ENCODE data around the gene COL1A2.

GRCh38 chr7:94466516-94466915 is 71.8 kb downstream of the COL1A2 start:
- TF ChIP-seq CTCF (IDR thresholded peaks at IDR 0.05): no peak
- TF ChIP-seq POLR2A (IDR thresholded peaks at IDR 0.05): no peak
